Panc1 (cell line): ENCODE measurements around the gene IFITM2.

Source experiments
- POLR2AphosphoS5 ChIP-seq: IDR thresholded peaks from 2 replicates; pipeline ENCODE4 v1.6.1; 2012; ENCODE audit warnings: mild to moderate bottlenecking, low read depth, low read length, moderate library complexity
- SIN3A ChIP-seq: IDR thresholded peaks from 2 replicates; pipeline ENCODE4 v1.6.1; 2012; ENCODE audit warnings: low read depth, mild to moderate bottlenecking, low read length, moderate library complexity, borderline replicate concordance; ENCODE audit not compliant: insufficient read depth
- TCF7L2 ChIP-seq: IDR thresholded peaks from 2 replicates; pipeline ENCODE4 v1.6.1; 2011; ENCODE audit warnings: mild to moderate bottlenecking, low read depth, low read length, inconsistent platforms
- TF ChIP-seq, protein P1 (sequence below): fragments of 450-650 bp; IDR thresholded peaks from 2 replicates; pipeline ENCODE4 v1.5.1; 2017; ENCODE audit warnings: mild to moderate bottlenecking
- TF ChIP-seq, protein P2 (sequence below), 2 experiments: IDR thresholded peaks; 2 replicates each; pipeline ENCODE4 v1.6.1; 2011 to 2012; ENCODE audit warnings: low read depth in 2 of 2, control low read depth in 1 of 2, low read length in 1 of 2, mild to moderate bottlenecking in 1 of 2, moderate library complexity in 1 of 2; ENCODE audit not compliant: insufficient read depth in 1 of 2

DNA sequence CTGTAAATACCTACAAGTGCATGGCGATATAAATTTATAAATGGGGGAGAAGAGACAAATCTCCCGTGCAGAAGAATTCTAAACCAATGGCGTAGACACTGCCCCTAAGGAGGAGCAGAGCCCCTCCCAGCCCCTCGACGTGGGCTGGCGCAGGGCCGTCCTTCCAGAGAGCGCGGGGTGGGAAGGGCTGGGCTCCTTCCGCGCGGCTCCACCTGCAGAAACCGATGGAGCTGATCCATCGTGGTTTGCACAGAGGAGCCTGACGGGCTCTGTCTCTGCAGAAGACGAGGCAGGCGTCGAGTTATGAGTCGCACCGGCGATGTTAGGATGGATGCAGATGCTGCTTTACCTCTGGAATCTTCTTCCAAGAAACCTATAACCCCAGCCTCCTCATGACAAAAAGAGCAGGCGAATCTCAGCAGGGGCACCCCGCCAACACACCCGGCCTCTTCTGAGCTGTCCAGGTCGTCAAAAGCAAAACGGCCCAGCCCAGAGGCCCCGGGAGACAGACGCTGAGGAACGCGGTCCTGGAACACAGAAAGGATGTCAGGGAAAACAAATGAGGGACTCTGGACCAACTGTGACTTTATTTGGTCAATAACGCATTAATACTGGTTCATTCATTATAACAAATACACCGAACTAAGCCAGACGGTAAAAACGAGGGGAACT lies 50.6 kb downstream of the IFITM2 start:
- TF ChIP-seq, protein P1, sequence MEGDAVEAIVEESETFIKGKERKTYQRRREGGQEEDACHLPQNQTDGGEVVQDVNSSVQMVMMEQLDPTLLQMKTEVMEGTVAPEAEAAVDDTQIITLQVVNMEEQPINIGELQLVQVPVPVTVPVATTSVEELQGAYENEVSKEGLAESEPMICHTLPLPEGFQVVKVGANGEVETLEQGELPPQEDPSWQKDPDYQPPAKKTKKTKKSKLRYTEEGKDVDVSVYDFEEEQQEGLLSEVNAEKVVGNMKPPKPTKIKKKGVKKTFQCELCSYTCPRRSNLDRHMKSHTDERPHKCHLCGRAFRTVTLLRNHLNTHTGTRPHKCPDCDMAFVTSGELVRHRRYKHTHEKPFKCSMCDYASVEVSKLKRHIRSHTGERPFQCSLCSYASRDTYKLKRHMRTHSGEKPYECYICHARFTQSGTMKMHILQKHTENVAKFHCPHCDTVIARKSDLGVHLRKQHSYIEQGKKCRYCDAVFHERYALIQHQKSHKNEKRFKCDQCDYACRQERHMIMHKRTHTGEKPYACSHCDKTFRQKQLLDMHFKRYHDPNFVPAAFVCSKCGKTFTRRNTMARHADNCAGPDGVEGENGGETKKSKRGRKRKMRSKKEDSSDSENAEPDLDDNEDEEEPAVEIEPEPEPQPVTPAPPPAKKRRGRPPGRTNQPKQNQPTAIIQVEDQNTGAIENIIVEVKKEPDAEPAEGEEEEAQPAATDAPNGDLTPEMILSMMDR = no peak
- no peak; the same call in 1 of the 2 replicates for TF ChIP-seq POLR2AphosphoS5
- TF ChIP-seq, protein P2, sequence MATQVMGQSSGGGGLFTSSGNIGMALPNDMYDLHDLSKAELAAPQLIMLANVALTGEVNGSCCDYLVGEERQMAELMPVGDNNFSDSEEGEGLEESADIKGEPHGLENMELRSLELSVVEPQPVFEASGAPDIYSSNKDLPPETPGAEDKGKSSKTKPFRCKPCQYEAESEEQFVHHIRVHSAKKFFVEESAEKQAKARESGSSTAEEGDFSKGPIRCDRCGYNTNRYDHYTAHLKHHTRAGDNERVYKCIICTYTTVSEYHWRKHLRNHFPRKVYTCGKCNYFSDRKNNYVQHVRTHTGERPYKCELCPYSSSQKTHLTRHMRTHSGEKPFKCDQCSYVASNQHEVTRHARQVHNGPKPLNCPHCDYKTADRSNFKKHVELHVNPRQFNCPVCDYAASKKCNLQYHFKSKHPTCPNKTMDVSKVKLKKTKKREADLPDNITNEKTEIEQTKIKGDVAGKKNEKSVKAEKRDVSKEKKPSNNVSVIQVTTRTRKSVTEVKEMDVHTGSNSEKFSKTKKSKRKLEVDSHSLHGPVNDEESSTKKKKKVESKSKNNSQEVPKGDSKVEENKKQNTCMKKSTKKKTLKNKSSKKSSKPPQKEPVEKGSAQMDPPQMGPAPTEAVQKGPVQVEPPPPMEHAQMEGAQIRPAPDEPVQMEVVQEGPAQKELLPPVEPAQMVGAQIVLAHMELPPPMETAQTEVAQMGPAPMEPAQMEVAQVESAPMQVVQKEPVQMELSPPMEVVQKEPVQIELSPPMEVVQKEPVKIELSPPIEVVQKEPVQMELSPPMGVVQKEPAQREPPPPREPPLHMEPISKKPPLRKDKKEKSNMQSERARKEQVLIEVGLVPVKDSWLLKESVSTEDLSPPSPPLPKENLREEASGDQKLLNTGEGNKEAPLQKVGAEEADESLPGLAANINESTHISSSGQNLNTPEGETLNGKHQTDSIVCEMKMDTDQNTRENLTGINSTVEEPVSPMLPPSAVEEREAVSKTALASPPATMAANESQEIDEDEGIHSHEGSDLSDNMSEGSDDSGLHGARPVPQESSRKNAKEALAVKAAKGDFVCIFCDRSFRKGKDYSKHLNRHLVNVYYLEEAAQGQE (IDR thresholded peaks at IDR 0.05; ENCODE audit: insufficient read depth in 1 of 2, low read depth in 2 of 2, low read length in 1 of 2) = no peak
- TF ChIP-seq SIN3A = no peak
- no peak for TF ChIP-seq TCF7L2
